Fibroblast of upper back skin (primary cell): ENCODE data around the gene TTN.
A peak's percentile ranks its signal among the peaks of the same experiment; 100 is the strongest.

Experiments
- DNase-seq: peaks from one replicate; pipeline ENCODE4 v3.0.0-alpha.2; 2013

TTN gene

GRCh38 chr2:178635897-178636296, 171.3 kb downstream of the TTN start:
- no peak for DNase-seq

- DNase-seq, result no peak
These were observed 174.5 kb downstream of the TTN start for GRCh38 chr2:178632729-178633128.

GRCh38 chr2:178630581-178630980, 176.6 kb downstream of the TTN start:
- no peak for DNase-seq

- no peak for DNase-seq
These were observed 177.8 kb downstream of the TTN start for GRCh38 chr2:178629463-178629862.

GRCh38 chr2:178628605-178629004, 178.6 kb downstream of the TTN start:
- peak; percentile 1 for DNase-seq

GRCh38 chr2:178627401-178627800, 179.8 kb downstream of the TTN start:
- DNase-seq, result no peak

- no peak for DNase-seq
These were observed 191.3 kb downstream of the TTN start for GRCh38 chr2:178615969-178616368.

GRCh38 chr2:178602901-178603300, 204.3 kb downstream of the TTN start:
- no peak for DNase-seq

GRCh38 chr2:178592655-178593054, 214.6 kb downstream of the TTN start:
- DNase-seq, result no peak

GRCh38 chr2:178589335-178589734, 217.9 kb downstream of the TTN start:
- no peak for DNase-seq

GRCh38 chr2:178584666-178585065, 222.6 kb downstream of the TTN start:
- no peak for DNase-seq

- peak; percentile 28 for DNase-seq
These were observed 228.2 kb downstream of the TTN start for GRCh38 chr2:178579006-178579405.

GRCh38 chr2:178574789-178575188, 232.4 kb downstream of the TTN start:
- DNase-seq, result no peak

GRCh38 chr2:178568227-178568626, 239.0 kb downstream of the TTN start:
- no peak for DNase-seq

GRCh38 chr2:178553047-178553446, 254.2 kb downstream of the TTN start:
- DNase-seq, result peak; percentile 87

GRCh38 chr2:178550352-178550751, 256.9 kb downstream of the TTN start:
- DNase-seq, result no peak

GRCh38 chr2:178542569-178542968, 264.7 kb downstream of the TTN start:
- no peak for DNase-seq

GRCh38 chr2:178542161-178542560, 265.1 kb downstream of the TTN start:
- no peak for DNase-seq

GRCh38 chr2:178536037-178536436, 271.2 kb downstream of the TTN start:
- no peak for DNase-seq

- DNase-seq, result no peak
These were observed 276.1 kb downstream of the TTN start for GRCh38 chr2:178531168-178531567.

GRCh38 chr2:178530625-178531142, 276.5 kb downstream of the TTN start:
- no peak for DNase-seq

GRCh38 chr2:178530131-178530530, 277.1 kb downstream of the TTN start:
- no peak for DNase-seq

- DNase-seq, result no peak
These were observed 278.0 kb downstream of the TTN start for GRCh38 chr2:178529194-178529593.

- no peak for DNase-seq
These were observed 278.6 kb downstream of the TTN start for GRCh38 chr2:178528647-178529046.

GRCh38 chr2:178527592-178527991, 279.6 kb downstream of the TTN start:
- no peak for DNase-seq

GRCh38 chr2:178526256-178526655, 281.0 kb downstream of the TTN start:
- no peak for DNase-seq
